ENCODE data around the gene CD48. TPM values are rescaled to one million over a fixed set of nuclear protein-coding genes. Genes with fewer than 3 reads are reported as not detected.

The CD48 gene
- total and polyA plus RNA-seq, 2 experiments from 2014 or later, result not detected

- H3K27me3 ChIP-seq (replicated peaks; ENCODE audit: insufficient read depth), result peaks cover 20% of the 10 kb centered on the region; the same call in 1 of the 2 replicates
- in situ Hi-C loops (cut with MboI), result no loop called here
- DNase-seq, result no peak
- no peak overlapping the region for H3K27ac ChIP-seq
- no peaks in the 10 kb centered on the region for H4K20me1 ChIP-seq (ENCODE audit: insufficient read depth)
- no peaks in the 10 kb centered on the region for H3K79me2 ChIP-seq (ENCODE audit: insufficient read depth)
- WGBS, 2 experiments (ENCODE audit: low coverage in 1 of 2, low lambda C conversion rate in 2 of 2, missing lambda C conversion rate in 2 of 2), result 11 to 16% methylated on average over 2 of the region's 2 CpGs
- H3F3A ChIP-seq (ENCODE audit: insufficient read depth), result no peaks in the 10 kb centered on the region
- no peaks in the 10 kb centered on the region for H3K9me3 ChIP-seq (ENCODE audit: low read depth)
- H3K4me2 ChIP-seq (ENCODE audit: unreplicated experiment), result no peak overlapping the region
- H3K9ac ChIP-seq, result no peak overlapping the region
- no peaks in the 10 kb centered on the region for H3K9me2 ChIP-seq (ENCODE audit: insufficient read depth)
- no peaks in the 10 kb centered on the region for H3K36me3 ChIP-seq (ENCODE audit: low read depth)
- TF ChIP-seq EZH2phosphoT487 (IDR thresholded peaks at IDR 0.05; ENCODE audit: insufficient read depth, low read depth) (no peak), EZH2 (IDR thresholded peaks at IDR 0.05; ENCODE audit: insufficient read depth, poor library complexity, severe bottlenecking) (no peak)
- H3K4me3 ChIP-seq, result no peak overlapping the region
- H2AFZ ChIP-seq, result no peak overlapping the region
- no peaks in the 10 kb centered on the region for H3K4me1 ChIP-seq (ENCODE audit: insufficient read depth)
Measured at GRCh38 chr1:160723332-160723731, 11.7 kb upstream of the CD48 start.

GRCh38 chr1:160722726-160723125, 11.1 kb upstream of the CD48 start:
- H4K20me1 ChIP-seq (ENCODE audit: insufficient read depth), result no peaks in the 10 kb centered on the region
- H2AFZ ChIP-seq, result no peak overlapping the region
- no peaks in the 10 kb centered on the region for H3F3A ChIP-seq (ENCODE audit: insufficient read depth)
- no peak overlapping the region for H3K27ac ChIP-seq
- no peaks in the 10 kb centered on the region for H3K9me2 ChIP-seq (ENCODE audit: insufficient read depth)
- WGBS, 2 experiments (ENCODE audit: low coverage in 1 of 2, low lambda C conversion rate in 2 of 2, missing lambda C conversion rate in 2 of 2), result 30 to 32% methylated on average over 10 of the region's 10 CpGs
- H3K4me1 ChIP-seq (ENCODE audit: insufficient read depth), result no peaks in the 10 kb centered on the region
- no peak overlapping the region for H3K4me3 ChIP-seq
- peaks cover 20% of the 10 kb centered on the region; the same call in 1 of the 2 replicates for H3K27me3 ChIP-seq (replicated peaks; ENCODE audit: insufficient read depth)
- in situ Hi-C loops (cut with MboI), result no loop called here
- H3K79me2 ChIP-seq (ENCODE audit: insufficient read depth), result no peaks in the 10 kb centered on the region
- H3K36me3 ChIP-seq (ENCODE audit: low read depth), result no peaks in the 10 kb centered on the region
- no peak for DNase-seq
- TF ChIP-seq EZH2 (IDR thresholded peaks at IDR 0.05; ENCODE audit: insufficient read depth, poor library complexity, severe bottlenecking), result no peak
- no peak for TF ChIP-seq EZH2phosphoT487 (IDR thresholded peaks at IDR 0.05; ENCODE audit: insufficient read depth, low read depth)
- no peaks in the 10 kb centered on the region for H3K9me3 ChIP-seq (ENCODE audit: low read depth)
- no peak overlapping the region for H3K4me2 ChIP-seq (ENCODE audit: unreplicated experiment)
- H3K9ac ChIP-seq, result no peak overlapping the region

- no peaks in the 10 kb centered on the region for H3F3A ChIP-seq (ENCODE audit: insufficient read depth)
- H3K9me2 ChIP-seq (ENCODE audit: insufficient read depth), result no peaks in the 10 kb centered on the region
- no peak overlapping the region for H3K4me2 ChIP-seq (ENCODE audit: unreplicated experiment)
- in situ Hi-C loops (cut with MboI), result no loop called here
- no peak overlapping the region for H2AFZ ChIP-seq
- no peak overlapping the region for H3K27ac ChIP-seq
- no peak overlapping the region for H3K9ac ChIP-seq
- no peaks in the 10 kb centered on the region for H3K9me3 ChIP-seq (ENCODE audit: low read depth)
- TF ChIP-seq EZH2phosphoT487 (IDR thresholded peaks at IDR 0.05; ENCODE audit: insufficient read depth, low read depth), result no peak
- no peak for TF ChIP-seq EZH2 (IDR thresholded peaks at IDR 0.05; ENCODE audit: insufficient read depth, poor library complexity, severe bottlenecking)
- no peaks in the 10 kb centered on the region for H3K79me2 ChIP-seq (ENCODE audit: insufficient read depth)
- DNase-seq, result no peak
- H4K20me1 ChIP-seq (ENCODE audit: insufficient read depth), result no peaks in the 10 kb centered on the region
- no peaks in the 10 kb centered on the region for H3K36me3 ChIP-seq (ENCODE audit: low read depth)
- no peaks in the 10 kb centered on the region for H3K4me1 ChIP-seq (ENCODE audit: insufficient read depth)
- H3K4me3 ChIP-seq, result no peak overlapping the region
- H3K27me3 ChIP-seq (replicated peaks; ENCODE audit: insufficient read depth), result peaks cover 20% of the 10 kb centered on the region; the same call in 1 of the 2 replicates
Measured at GRCh38 chr1:160721473-160721872, 9.9 kb upstream of the CD48 start.

- DNase-seq, result no peak
- H3K27me3 ChIP-seq (replicated peaks; ENCODE audit: insufficient read depth), result peaks cover 20% of the 10 kb centered on the region; the same call in 1 of the 2 replicates
- H3K9ac ChIP-seq, result no peak overlapping the region
- H3K79me2 ChIP-seq (ENCODE audit: insufficient read depth), result no peaks in the 10 kb centered on the region
- in situ Hi-C loops (cut with MboI), result no loop called here
- H3K9me3 ChIP-seq (ENCODE audit: low read depth), result no peaks in the 10 kb centered on the region
- no peaks in the 10 kb centered on the region for H4K20me1 ChIP-seq (ENCODE audit: insufficient read depth)
- whole genome bisulfite sequencing, 2 experiments (ENCODE audit: low coverage in 1 of 2, low lambda C conversion rate in 2 of 2, missing lambda C conversion rate in 2 of 2), result 45 to 48% methylated on average over 3 of the region's 3 CpGs
- no peaks in the 10 kb centered on the region for H3K4me1 ChIP-seq (ENCODE audit: insufficient read depth)
- H2AFZ ChIP-seq, result no peak overlapping the region
- no peaks in the 10 kb centered on the region for H3K36me3 ChIP-seq (ENCODE audit: low read depth)
- no peak overlapping the region for H3K4me2 ChIP-seq (ENCODE audit: unreplicated experiment)
- no peak overlapping the region for H3K4me3 ChIP-seq
- H3K9me2 ChIP-seq (ENCODE audit: insufficient read depth), result no peaks in the 10 kb centered on the region
- H3K27ac ChIP-seq, result no peak overlapping the region
- no peaks in the 10 kb centered on the region for H3F3A ChIP-seq (ENCODE audit: insufficient read depth)
- TF ChIP-seq EZH2phosphoT487 (IDR thresholded peaks at IDR 0.05; ENCODE audit: insufficient read depth, low read depth) (no peak), EZH2 (IDR thresholded peaks at IDR 0.05; ENCODE audit: insufficient read depth, poor library complexity, severe bottlenecking) (no peak)
Measured at GRCh38 chr1:160720356-160721085, 8.9 kb upstream of the CD48 start.
